IMR-90 (cell line): Measurements from ENCODE around the gene EML4. TPM values are rescaled to one million over a fixed set of nuclear protein-coding genes. Genes with fewer than 3 reads are reported as not detected.

ENCODE experiments used
- ATAC-seq: fragments of 200-7000 bp; cut with Tn5 transposase; 2 replicates; pipeline ENCODE4 v1.9.1; 2020; ENCODE audit warnings: low read depth, mild to moderate bottlenecking, moderate library complexity
- BruUV-seq: library from RNA; stranded (reverse); fragments of 400-500 nt; replicated peaks from 2 replicates; lab custom pipeline; 2021; lab: Mats Ljungman, UMichigan
- CTCF ChIA-PET: fragments of 300-600 bp; formaldehyde crosslinking; extraction: SDS; loops from one replicate; lab custom pipeline; 2021; ENCODE audit warnings: antibody characterized with exemption; lab: Yijun Ruan, JAX
- POLR2A ChIA-PET: fragments of 300-600 bp; sonication (Branson Sonifier 250); formaldehyde crosslinking; loops from one replicate; lab custom pipeline; 2022; ENCODE audit warnings: antibody characterized with exemption; ENCODE audit not compliant: unreplicated experiment; lab: Charles Lee
- DNase-seq: peaks from one replicate; pipeline ENCODE4 v3.0.0; 2013
- H2AFZ ChIP-seq: replicated peaks from 2 replicates; pipeline ENCODE3; 2013; ENCODE audit warnings: low read length, mild to moderate bottlenecking; ENCODE audit not compliant: poor library complexity
- H2AK5ac ChIP-seq: 2 replicates; pipeline ENCODE4 v1.6.1; 2013; ENCODE audit warnings: low read depth, low read length, inconsistent platforms
- H2AK9ac ChIP-seq: replicated peaks from 2 replicates; pipeline ENCODE3; 2013; ENCODE audit warnings: mild to moderate bottlenecking, low read depth, low read length, moderate library complexity; ENCODE audit not compliant: poor library complexity
- H2BK120ac ChIP-seq: 2 replicates; pipeline ENCODE4 v1.6.1; 2013; ENCODE audit warnings: low read depth, low read length, inconsistent platforms
- H2BK15ac ChIP-seq: 3 replicates; pipeline ENCODE4 v1.6.1; 2013; ENCODE audit warnings: low read depth, low read length, inconsistent platforms
- H2BK20ac ChIP-seq: 2 replicates; pipeline ENCODE4 v1.6.1; 2013; ENCODE audit warnings: low read depth, mild to moderate bottlenecking, inconsistent platforms, low read length, moderate library complexity
- H2BK5ac ChIP-seq: 2 replicates; pipeline ENCODE4 v1.6.1; 2013; ENCODE audit warnings: mild to moderate bottlenecking, low read depth, low read length, inconsistent platforms; ENCODE audit not compliant: poor library complexity, severe bottlenecking
- H3K14ac ChIP-seq: replicated peaks from 2 replicates; pipeline ENCODE4 v1.6.1; 2013; ENCODE audit warnings: low read depth, low read length, inconsistent platforms
- H3K18ac ChIP-seq: 2 replicates; pipeline ENCODE4 v1.6.1; 2013; ENCODE audit warnings: low read depth, low read length, control low read depth
- H3K23ac ChIP-seq: 2 replicates; pipeline ENCODE4 v1.6.1; 2013; ENCODE audit warnings: low read depth, low read length, inconsistent platforms
- H3K27ac ChIP-seq: 2 replicates; pipeline ENCODE4 v1.5.1; 2013; ENCODE audit warnings: mild to moderate bottlenecking, control low read depth, low read length; ENCODE audit not compliant: insufficient read depth
- H3K27me3 ChIP-seq: 2 replicates; pipeline ENCODE4 v1.6.1; 2013; ENCODE audit warnings: low read length; ENCODE audit not compliant: control insufficient read depth, insufficient read depth
- H3K36me3 ChIP-seq: 2 replicates; pipeline ENCODE4 v1.6.1; 2013; ENCODE audit warnings: low read length, mixed read lengths; ENCODE audit not compliant: control insufficient read depth, insufficient read depth
- H3K4ac ChIP-seq: 2 replicates; pipeline ENCODE4 v1.6.1; 2013; ENCODE audit warnings: low read depth, low read length, inconsistent platforms
- H3K4me1 ChIP-seq: 2 replicates; pipeline ENCODE4 v1.6.1; 2013; ENCODE audit warnings: low read length, mixed read lengths; ENCODE audit not compliant: control insufficient read depth, insufficient read depth
- H3K4me2 ChIP-seq: 2 replicates; pipeline ENCODE4 v1.6.1; 2013; ENCODE audit warnings: low read depth, mild to moderate bottlenecking, control low read depth, low read length, moderate library complexity
- H3K4me3 ChIP-seq: 2 replicates; pipeline ENCODE4 v1.5.1; 2013; ENCODE audit warnings: low read depth, mild to moderate bottlenecking, control low read depth, low read length, moderate library complexity; ENCODE audit not compliant: insufficient read depth
- H3K56ac ChIP-seq: 2 replicates; pipeline ENCODE4 v1.6.1; 2013; ENCODE audit warnings: low read length, inconsistent platforms; ENCODE audit not compliant: insufficient read depth; ENCODE audit errors: extremely low read depth
- H3K79me1 ChIP-seq, 2 experiments: 2 replicates each; pipeline ENCODE4 v1.6.1; 2013; ENCODE audit warnings: low read length in 2 of 2, inconsistent platforms in 1 of 2, low read depth in 1 of 2
- H3K9ac ChIP-seq: 2 replicates; pipeline ENCODE4 v1.6.1; 2013; ENCODE audit warnings: low read depth, low read length, control low read depth
- H3K9me1 ChIP-seq: 2 replicates; pipeline ENCODE4 v1.6.1; 2013; ENCODE audit warnings: low read length, inconsistent platforms; ENCODE audit not compliant: insufficient read depth
- H3K9me3 ChIP-seq: 2 replicates; pipeline ENCODE4 v1.6.1; 2013; ENCODE audit warnings: low read length; ENCODE audit not compliant: control insufficient read depth, insufficient read depth
- H4K20me1 ChIP-seq: 2 replicates; pipeline ENCODE4 v1.6.1; 2013; ENCODE audit warnings: low read length, inconsistent platforms; ENCODE audit not compliant: insufficient read depth
- H4K5ac ChIP-seq: 2 replicates; pipeline ENCODE4 v1.6.1; 2013; ENCODE audit warnings: mild to moderate bottlenecking, low read depth, low read length, control low read depth
- H4K8ac ChIP-seq, 2 experiments: 2 replicates each; pipeline ENCODE4 v1.6.1; 2013; ENCODE audit warnings: low read depth in 2 of 2, low read length in 2 of 2, control low read depth in 1 of 2, inconsistent platforms in 1 of 2
- H4K91ac ChIP-seq: 2 replicates; pipeline ENCODE4 v1.6.1; 2013; ENCODE audit warnings: low read depth, low read length, inconsistent platforms; ENCODE audit not compliant: insufficient read depth
- BHLHE40 ChIP-seq: fragments of 150-350 bp; IDR thresholded peaks from 2 replicates; pipeline ENCODE4 v1.6.1; 2016; ENCODE audit warnings: mild to moderate bottlenecking, low read depth, low read length
- CEBPB ChIP-seq: IDR thresholded peaks from 2 replicates; pipeline ENCODE4 v1.6.1; 2012; ENCODE audit warnings: low read depth, low read length, improper control_type of control experiment
- FOS ChIP-seq: fragments of 150-350 bp; IDR thresholded peaks from 2 replicates; pipeline ENCODE4 v1.6.1; 2016; ENCODE audit warnings: low read depth, low read length
- MAFK ChIP-seq: IDR thresholded peaks from 2 replicates; pipeline ENCODE4 v1.6.1; 2012; ENCODE audit warnings: low read depth, low read length, improper control_type of control experiment
- MAZ ChIP-seq: IDR thresholded peaks from 2 replicates; pipeline ENCODE4 v1.6.1; 2012; ENCODE audit warnings: low read depth, mild to moderate bottlenecking, low read length, improper control_type of control experiment, moderate library complexity, borderline replicate concordance
- POLR2A ChIP-seq: IDR thresholded peaks from 2 replicates; pipeline ENCODE4 v1.6.1; 2012; ENCODE audit warnings: mild to moderate bottlenecking, low read depth, low read length
- RFX5 ChIP-seq: IDR thresholded peaks from 2 replicates; pipeline ENCODE4 v1.8.0; 2012; ENCODE audit warnings: low read depth, mild to moderate bottlenecking, low read length, moderate library complexity
- SMC3 ChIP-seq: fragments of 150-350 bp; IDR thresholded peaks from 2 replicates; pipeline ENCODE4 v1.6.1; 2016; ENCODE audit warnings: low read depth, mild to moderate bottlenecking, antibody characterized with exemption, low read length, moderate library complexity
- WGBS, 2 experiments: methylation state at CpG; one replicate each; pipeline versions ENCODE4 v1.1.5 to v1.1.7; 2013; ENCODE audit warnings: missing lambda C conversion rate in 2 of 2; ENCODE audit not compliant: insufficient read length in 1 of 2; ENCODE audit errors: extremely low coverage in 2 of 2; 5-methylcytosine and 5-hydroxymethylcytosine counted together
- dilution Hi-C: fragments of 300-500 bp; cut with HindIII; formaldehyde crosslinking; loops from one replicate; pipeline ENCODE4 v1.14.3; 2018; ENCODE audit warnings: low sequenced_read_pairs; ENCODE audit not compliant: unreplicated experiment
- in situ Hi-C: fragments of 300-500 bp; cut with MboI; formaldehyde crosslinking; loops from 3 replicates; pipeline ENCODE4 v1.14.3; 2019; ENCODE audit warnings: low sequenced_read_pairs, inconsistent platforms, mixed read lengths
- intact Hi-C: fragments of 100-400 bp; cut with micrococcal nuclease; formaldehyde crosslinking; loops from 2 replicates; pipeline ENCODE4 v1.10.0; 2022
- polyA plus RNA-seq, 3 experiments: library from polyadenylated mRNA; depleted of rRNA; stranded (reverse); fragments of >200 nt; gene quantifications; 2 replicates each; pipeline ENCODE4 v1.2.3, GENCODE V29; 2012; ENCODE audit warnings: low replicate concordance in 1 of 3
- total RNA-seq: library from RNA; depleted of rRNA; stranded (reverse); fragments of >200 nt; gene quantifications from 2 replicates; pipeline ENCODE4 v1.2.3, GENCODE V29; 2012
- TF ChIP-seq, protein P1 (sequence below): fragments of 150-350 bp; IDR thresholded peaks from 2 replicates; pipeline ENCODE4 v1.6.1; 2017; ENCODE audit warnings: mild to moderate bottlenecking, antibody characterized with exemption, low read length, low read depth
- TF ChIP-seq, protein P2 (sequence below): conservative IDR thresholded peaks from 2 replicates; pipeline ENCODE4 v1.5.1; 2012; ENCODE audit warnings: mild to moderate bottlenecking, low read depth, low read length, improper control_type of control experiment
- TF ChIP-seq, protein P3 (sequence below): fragments of 150-350 bp; IDR thresholded peaks from 2 replicates; pipeline ENCODE4 v1.6.1; 2016; ENCODE audit warnings: low read depth, mild to moderate bottlenecking, low read length, moderate library complexity, borderline replicate concordance

Gene EML4
- total and polyA plus RNA-seq, 2 of the 4 experiments (the other 2 are of a cell fraction): 29.7 to 73.7 TPM

DNA sequence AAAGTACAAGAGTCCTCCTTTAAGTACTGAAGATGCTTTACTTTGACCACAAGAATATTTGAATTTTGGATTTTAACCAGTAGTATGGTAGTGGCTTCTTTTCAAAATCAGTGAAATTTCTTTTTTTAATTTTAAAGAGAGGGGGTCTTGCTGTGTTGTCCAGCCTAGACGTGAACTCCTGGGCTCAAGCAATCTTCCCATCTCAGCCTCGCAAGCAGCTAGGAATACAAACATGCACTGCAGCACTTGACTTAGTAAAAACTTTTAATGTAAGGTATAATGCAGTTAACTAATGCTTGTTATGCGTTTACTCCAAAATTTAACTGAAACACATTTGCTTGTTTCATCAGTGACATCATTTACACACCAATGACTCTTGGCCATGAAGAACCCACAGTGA, 49.6 kb downstream of the EML4 start:
- H3K9me1 ChIP-seq: peaks cover 6% of the 10 kb centered on the region
- H3K56ac ChIP-seq: no peak overlapping the region
- no CpG with 5 or more reads among the region's 3 CpGs for WGBS, 2 experiments
- H3K4ac ChIP-seq: no peak overlapping the region
- no peak overlapping the region for H3K23ac ChIP-seq
- H3K27ac ChIP-seq: no peak overlapping the region
- H3K4me1 ChIP-seq: peaks cover 12% of the 10 kb centered on the region
- DNase-seq: no peak
- no peak overlapping the region for H2AK5ac ChIP-seq
- H3K9ac ChIP-seq: no peak overlapping the region
- no peak overlapping the region for H4K8ac ChIP-seq
- intact Hi-C loops: no loop called here
- H2BK5ac ChIP-seq: no peak overlapping the region
- H2AFZ ChIP-seq: no peak overlapping the region
- H3K4me2 ChIP-seq: no peak overlapping the region
- H2BK120ac ChIP-seq: no peak overlapping the region
- POLR2A ChIA-PET: no interaction called here
- no peak overlapping the region for H2BK15ac ChIP-seq
- no TSS peak for BruUV-seq
- no peak overlapping the region for H2BK20ac ChIP-seq
- H4K5ac ChIP-seq: no peak overlapping the region
- H3K18ac ChIP-seq: no peak overlapping the region
- no peak overlapping the region for H3K14ac ChIP-seq
- in situ Hi-C loops: no loop called here
- H4K91ac ChIP-seq: no peak overlapping the region
- CTCF ChIA-PET: no interaction called here
- dilution Hi-C loops: no loop called here
- H4K20me1 ChIP-seq: peaks cover 3% of the 10 kb centered on the region
- H3K36me3 ChIP-seq: peaks cover 2% of the 10 kb centered on the region; the same call in 1 of the 2 replicates
- ATAC-seq: no peak
- no peaks in the 10 kb centered on the region for H3K27me3 ChIP-seq
- H3K9me3 ChIP-seq: no peaks in the 10 kb centered on the region
- H3K4me3 ChIP-seq: no peak overlapping the region
- H3K79me1 ChIP-seq: peaks cover 47 to 59% of the 10 kb centered on the region in 2 experiments
- TF ChIP-seq RFX5 (no peak), MAFK (no peak), FOS (no peak), POLR2A (no peak), MAZ (no peak), BHLHE40 (no peak), CEBPB (no peak), SMC3 (no peak)
- TF ChIP-seq, protein P1, sequence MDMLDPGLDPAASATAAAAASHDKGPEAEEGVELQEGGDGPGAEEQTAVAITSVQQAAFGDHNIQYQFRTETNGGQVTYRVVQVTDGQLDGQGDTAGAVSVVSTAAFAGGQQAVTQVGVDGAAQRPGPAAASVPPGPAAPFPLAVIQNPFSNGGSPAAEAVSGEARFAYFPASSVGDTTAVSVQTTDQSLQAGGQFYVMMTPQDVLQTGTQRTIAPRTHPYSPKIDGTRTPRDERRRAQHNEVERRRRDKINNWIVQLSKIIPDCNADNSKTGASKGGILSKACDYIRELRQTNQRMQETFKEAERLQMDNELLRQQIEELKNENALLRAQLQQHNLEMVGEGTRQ: no peak
- TF ChIP-seq, protein P2, sequence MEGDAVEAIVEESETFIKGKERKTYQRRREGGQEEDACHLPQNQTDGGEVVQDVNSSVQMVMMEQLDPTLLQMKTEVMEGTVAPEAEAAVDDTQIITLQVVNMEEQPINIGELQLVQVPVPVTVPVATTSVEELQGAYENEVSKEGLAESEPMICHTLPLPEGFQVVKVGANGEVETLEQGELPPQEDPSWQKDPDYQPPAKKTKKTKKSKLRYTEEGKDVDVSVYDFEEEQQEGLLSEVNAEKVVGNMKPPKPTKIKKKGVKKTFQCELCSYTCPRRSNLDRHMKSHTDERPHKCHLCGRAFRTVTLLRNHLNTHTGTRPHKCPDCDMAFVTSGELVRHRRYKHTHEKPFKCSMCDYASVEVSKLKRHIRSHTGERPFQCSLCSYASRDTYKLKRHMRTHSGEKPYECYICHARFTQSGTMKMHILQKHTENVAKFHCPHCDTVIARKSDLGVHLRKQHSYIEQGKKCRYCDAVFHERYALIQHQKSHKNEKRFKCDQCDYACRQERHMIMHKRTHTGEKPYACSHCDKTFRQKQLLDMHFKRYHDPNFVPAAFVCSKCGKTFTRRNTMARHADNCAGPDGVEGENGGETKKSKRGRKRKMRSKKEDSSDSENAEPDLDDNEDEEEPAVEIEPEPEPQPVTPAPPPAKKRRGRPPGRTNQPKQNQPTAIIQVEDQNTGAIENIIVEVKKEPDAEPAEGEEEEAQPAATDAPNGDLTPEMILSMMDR: no peak
- TF ChIP-seq, protein P3, sequence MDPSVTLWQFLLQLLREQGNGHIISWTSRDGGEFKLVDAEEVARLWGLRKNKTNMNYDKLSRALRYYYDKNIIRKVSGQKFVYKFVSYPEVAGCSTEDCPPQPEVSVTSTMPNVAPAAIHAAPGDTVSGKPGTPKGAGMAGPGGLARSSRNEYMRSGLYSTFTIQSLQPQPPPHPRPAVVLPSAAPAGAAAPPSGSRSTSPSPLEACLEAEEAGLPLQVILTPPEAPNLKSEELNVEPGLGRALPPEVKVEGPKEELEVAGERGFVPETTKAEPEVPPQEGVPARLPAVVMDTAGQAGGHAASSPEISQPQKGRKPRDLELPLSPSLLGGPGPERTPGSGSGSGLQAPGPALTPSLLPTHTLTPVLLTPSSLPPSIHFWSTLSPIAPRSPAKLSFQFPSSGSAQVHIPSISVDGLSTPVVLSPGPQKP: no peak
- H2AK9ac ChIP-seq: no peak overlapping the region
